ENCODE results near the gene SH3GLB2.

GRCh38 chr9:129070696-129071525 is 42.8 kb upstream of the SH3GLB2 start:
- no peak for TF ChIP-seq CTCF (IDR thresholded peaks at IDR 0.05)
- TF ChIP-seq POLR2A (IDR thresholded peaks at IDR 0.05): no peak

Data from testis (tissue), 2 donors.